ENCODE measurements around the gene SPAG8.

Gene SPAG8

DNA sequence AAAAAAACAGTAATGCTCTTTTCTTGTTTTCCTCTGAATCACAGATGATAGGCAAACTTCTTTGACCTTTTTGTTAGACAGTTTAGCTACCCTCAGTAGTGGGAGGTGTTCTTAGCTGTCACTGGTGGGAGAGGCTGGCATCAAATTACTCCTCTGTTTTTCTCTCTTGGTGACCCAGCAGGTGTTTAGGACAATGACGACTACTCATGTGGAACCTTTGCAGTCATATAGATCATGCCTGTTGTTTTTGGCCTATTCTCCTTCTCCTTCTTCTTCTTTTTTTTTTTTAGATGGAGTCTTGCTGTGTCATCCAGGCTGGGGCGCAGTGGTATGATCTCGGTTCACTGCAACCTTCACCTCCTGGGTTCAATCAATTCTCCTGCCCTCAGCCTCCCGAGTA lies 36.0 kb downstream of the SPAG8 start:
- DNase-seq (ENCODE audit: low read depth in 2 of 3, low spot score in 1 of 3) = no peak

- no peak for DNase-seq (ENCODE audit: low read depth in 2 of 3, low spot score in 1 of 3)
Observed at GRCh38 chr9:35774907-35775635, 37.0 kb downstream of the SPAG8 start.

DNA sequence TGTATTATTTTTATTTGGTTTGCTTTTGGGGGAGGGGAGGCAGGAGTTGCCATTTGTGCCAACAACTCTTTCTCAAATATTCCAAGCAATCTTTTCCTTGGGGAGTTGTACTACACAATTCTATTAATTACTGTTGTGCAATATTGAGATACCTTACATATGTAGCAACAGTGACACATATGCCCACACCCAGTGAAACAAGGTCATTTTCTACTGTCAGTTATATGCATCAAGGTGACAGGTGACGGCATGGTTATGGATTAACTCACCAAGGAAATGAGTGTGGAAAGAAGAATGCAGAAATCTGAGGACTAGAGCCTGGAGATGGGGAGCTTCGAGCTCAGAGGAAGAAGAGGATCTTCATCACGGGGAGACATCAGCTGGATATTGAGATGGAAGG lies 40.1 kb downstream of the SPAG8 start:
- DNase-seq (ENCODE audit: low read depth in 2 of 3, low spot score in 1 of 3) = no peak

DNA sequence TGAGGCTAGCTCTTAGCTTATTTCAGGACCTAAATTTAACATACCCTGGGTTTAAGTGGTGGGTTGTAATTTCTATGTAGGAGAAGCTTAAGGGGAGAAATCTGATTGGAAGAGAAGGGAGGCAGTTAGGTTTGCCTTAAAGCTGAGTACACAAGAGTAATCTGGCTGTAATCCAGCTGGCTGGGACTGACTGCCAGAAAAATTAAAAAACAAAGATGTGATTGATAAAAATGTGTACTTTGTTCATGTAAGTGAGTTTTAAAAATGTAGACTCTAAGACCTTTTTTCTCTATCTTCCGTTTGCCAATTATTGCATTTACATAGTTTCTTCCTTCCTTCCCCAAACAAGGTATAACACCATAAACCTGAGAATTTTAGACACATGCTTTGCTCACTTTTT lies 40.5 kb downstream of the SPAG8 start:
- DNase-seq (ENCODE audit: low read depth in 2 of 3, low spot score in 1 of 3) = no peak

DNA sequence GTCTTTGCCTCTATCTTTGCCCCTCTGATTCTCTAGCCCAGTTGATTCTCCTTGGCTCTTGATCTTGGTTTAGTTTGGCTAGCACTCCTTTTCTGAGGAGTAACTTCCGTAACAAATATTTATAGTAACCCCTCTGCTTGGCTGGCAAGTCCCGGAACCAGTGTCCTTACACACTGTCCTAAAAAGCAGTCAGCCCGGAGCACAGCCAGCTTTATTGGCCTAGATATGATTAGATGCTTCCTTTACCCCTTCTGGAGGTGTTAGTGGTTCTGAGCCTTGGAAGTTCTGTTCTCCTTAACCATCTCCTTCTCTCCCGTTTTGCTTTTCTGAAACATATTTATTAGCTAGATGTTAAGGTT lies 41.0 kb downstream of the SPAG8 start:
- DNase-seq (ENCODE audit: low read depth in 2 of 3, low spot score in 1 of 3) = no peak

- DNase-seq (ENCODE audit: low read depth in 2 of 3, low spot score in 1 of 3) = no peak
Observed at GRCh38 chr9:35769763-35770162, 42.3 kb downstream of the SPAG8 start.

GRCh38 chr9:35767458-35767857 lies 44.6 kb downstream of the SPAG8 start:
- DNase-seq (ENCODE audit: low read depth in 2 of 3, low spot score in 1 of 3) = no peak

DNA sequence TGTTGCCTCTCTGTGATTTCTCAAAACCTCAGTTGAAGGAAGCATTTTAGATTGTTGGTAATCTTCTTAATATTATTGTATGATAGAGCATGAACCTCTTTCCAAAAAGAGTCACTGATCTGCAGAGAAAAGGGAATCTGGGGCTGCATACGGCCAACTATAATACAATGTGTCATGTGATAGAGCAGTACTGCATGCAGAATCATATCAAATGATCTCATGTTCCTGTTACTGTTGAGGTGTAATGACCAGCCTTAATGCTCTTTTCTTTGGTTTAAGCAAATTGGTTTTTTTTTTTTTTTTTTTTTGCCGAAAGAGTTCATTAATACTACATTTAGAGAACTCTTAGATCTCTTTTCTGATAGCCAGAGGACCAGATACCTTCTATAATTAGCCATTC lies 45.1 kb downstream of the SPAG8 start:
- DNase-seq (ENCODE audit: low read depth in 2 of 3, low spot score in 1 of 3) = no peak

DNA sequence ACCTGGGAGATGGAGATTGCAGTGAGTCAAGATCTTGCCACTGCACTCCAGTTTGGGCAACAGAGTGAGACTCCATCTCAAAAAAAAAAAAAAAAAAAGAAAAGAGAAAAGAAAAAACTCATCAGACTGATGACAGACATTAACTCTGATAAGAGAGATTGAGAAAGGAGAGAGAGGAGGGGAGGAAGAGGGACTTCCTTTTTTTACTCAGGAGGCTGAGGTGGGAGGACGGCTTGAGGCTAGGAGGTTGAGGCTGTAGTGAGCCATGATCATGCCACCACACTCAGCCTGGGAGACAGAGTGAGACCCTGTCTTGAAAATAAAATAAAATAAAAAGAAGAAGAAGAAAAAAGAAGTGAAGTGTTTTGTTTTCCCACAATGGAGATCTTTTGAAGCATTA lies 48.3 kb downstream of the SPAG8 start:
- no peak for DNase-seq (ENCODE audit: low read depth in 2 of 3, low spot score in 1 of 3)

GRCh38 chr9:35763181-35763580 lies 48.9 kb downstream of the SPAG8 start:
- no peak for DNase-seq (ENCODE audit: low read depth in 2 of 3, low spot score in 1 of 3)

DNA sequence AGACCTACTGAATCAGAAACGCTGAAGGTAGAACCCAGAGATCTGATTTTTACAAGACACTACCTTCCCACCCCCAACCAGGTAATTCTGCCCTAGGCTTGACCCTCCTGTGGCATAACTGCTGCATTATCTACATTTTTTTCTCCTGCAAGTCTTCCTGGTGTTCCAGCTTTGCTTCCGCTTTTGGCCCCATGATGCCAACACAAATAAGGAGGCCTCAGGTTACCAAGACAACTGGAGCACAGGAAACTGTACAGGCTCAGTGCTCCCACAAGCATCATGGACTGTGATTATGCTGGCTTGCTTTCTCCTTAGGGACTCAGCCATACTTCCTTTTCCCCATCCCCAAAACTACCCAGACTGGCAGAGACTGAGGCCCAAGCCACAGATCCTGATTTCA lies 51.4 kb downstream of the SPAG8 start:
- no peak for DNase-seq (ENCODE audit: low read depth in 2 of 3, low spot score in 1 of 3)

- no peak for DNase-seq (ENCODE audit: low read depth in 2 of 3, low spot score in 1 of 3)
Observed at GRCh38 chr9:35759795-35760194, 52.3 kb downstream of the SPAG8 start.
